GM04504 (cell line): Measurements from ENCODE around the gene PLCB2.

ENCODE experiments used
- DNase-seq: peaks from one replicate; pipeline ENCODE4 v3.0.0-alpha.2; 2012; ENCODE audit warnings: low read depth

The PLCB2 gene

GRCh38 chr15:40301467-40302179, 6.1 kb downstream of the PLCB2 start:
- DNase-seq = no peak

- no peak for DNase-seq
These were observed 7.0 kb downstream of the PLCB2 start for GRCh38 chr15:40300771-40301170.

- DNase-seq = no peak
These were observed 7.4 kb downstream of the PLCB2 start for GRCh38 chr15:40300367-40300766.

- no peak for DNase-seq
These were observed 9.4 kb downstream of the PLCB2 start for GRCh38 chr15:40298216-40298935.

GRCh38 chr15:40297356-40297755, 10.4 kb downstream of the PLCB2 start:
- DNase-seq = no peak

GRCh38 chr15:40296561-40297230, 11.0 kb downstream of the PLCB2 start:
- DNase-seq = no peak

GRCh38 chr15:40295877-40296560, 11.7 kb downstream of the PLCB2 start:
- no peak for DNase-seq

- DNase-seq = no peak
These were observed 12.4 kb downstream of the PLCB2 start for GRCh38 chr15:40295297-40295696.

GRCh38 chr15:40293905-40294895, 13.5 kb downstream of the PLCB2 start:
- DNase-seq = no peak

- DNase-seq = no peak
These were observed 14.7 kb downstream of the PLCB2 start for GRCh38 chr15:40293006-40293405.

- DNase-seq = no peak
These were observed 15.5 kb downstream of the PLCB2 start for GRCh38 chr15:40292246-40292645.

- no peak for DNase-seq
These were observed 16.7 kb downstream of the PLCB2 start for GRCh38 chr15:40290918-40291574.

GRCh38 chr15:40290545-40290917, 17.2 kb downstream of the PLCB2 start:
- no peak for DNase-seq

GRCh38 chr15:40289140-40289775, 18.5 kb downstream of the PLCB2 start:
- no peak for DNase-seq

GRCh38 chr15:40287968-40288367, 19.8 kb downstream of the PLCB2 start:
- no peak for DNase-seq

GRCh38 chr15:40287505-40287904, 20.2 kb downstream of the PLCB2 start:
- no peak for DNase-seq

GRCh38 chr15:40286794-40287193, 20.9 kb downstream of the PLCB2 start:
- no peak for DNase-seq

GRCh38 chr15:40286061-40286532, 21.6 kb downstream of the PLCB2 start:
- no peak for DNase-seq

- DNase-seq = no peak
These were observed 22.2 kb downstream of the PLCB2 start for GRCh38 chr15:40285554-40286011.

- no peak for DNase-seq
These were observed 22.6 kb downstream of the PLCB2 start for GRCh38 chr15:40285151-40285550.
